OCI-LY1 (cell line): ENCODE measurements around the gene FAM227A.

Source experiments
- H2AFZ ChIP-seq: fragments of 200-600 bp; sonication (generic), shearing (Covaris generic); 2 replicates; pipeline ENCODE4 v1.6.0; 2014; ENCODE audit warnings: antibody characterized with exemption, mild to moderate bottlenecking, low read length
- H3F3A ChIP-seq: fragments of 200-600 bp; sonication (generic), shearing (Covaris generic); 2 replicates; pipeline ENCODE4 v1.6.0; 2014; ENCODE audit warnings: mild to moderate bottlenecking, antibody characterized with exemption, low read length, moderate library complexity; ENCODE audit not compliant: insufficient read depth
- H3K27ac ChIP-seq: fragments of 200-600 bp; sonication (generic); 2 replicates; pipeline ENCODE4 v1.5.1; 2014; ENCODE audit warnings: low read length, mixed run types, mild to moderate bottlenecking, low read depth; ENCODE audit not compliant: poor library complexity, severe bottlenecking
- H3K27me3 ChIP-seq: fragments of 200-600 bp; sonication (generic); 2 replicates; pipeline ENCODE4 v1.6.0; 2014; ENCODE audit warnings: antibody characterized with exemption, mild to moderate bottlenecking, low read length, moderate library complexity; ENCODE audit not compliant: insufficient read depth
- H3K36me3 ChIP-seq: fragments of 200-600 bp; sonication (generic); 2 replicates; pipeline ENCODE4 v1.6.1; 2014; ENCODE audit warnings: mild to moderate bottlenecking, antibody characterized with exemption, low read length, moderate library complexity, mixed read lengths; ENCODE audit not compliant: insufficient read depth
- H3K4me1 ChIP-seq: fragments of 200-600 bp; sonication (generic); 2 replicates; pipeline ENCODE4 v1.5.1; 2014; ENCODE audit warnings: mild to moderate bottlenecking, low read length, moderate library complexity; ENCODE audit not compliant: insufficient read depth, severe bottlenecking
- H3K4me2 ChIP-seq: fragments of 200-600 bp; sonication (generic), shearing (Covaris generic); 2 replicates; pipeline ENCODE4 v1.6.1; 2014; ENCODE audit warnings: low read length
- H3K4me3 ChIP-seq: fragments of 200-600 bp; sonication (generic); 2 replicates; pipeline ENCODE4 v1.5.1; 2014; ENCODE audit warnings: low read length, low read depth, mild to moderate bottlenecking, mixed read lengths; ENCODE audit not compliant: poor library complexity, severe bottlenecking
- H3K79me2 ChIP-seq: fragments of 200-600 bp; shearing (Covaris generic); 2 replicates; pipeline ENCODE4 v1.6.1; 2016; ENCODE audit warnings: mixed run types, low read length, mixed read lengths; ENCODE audit not compliant: insufficient read depth
- H3K9ac ChIP-seq: fragments of 200-600 bp; sonication (generic), shearing (Covaris generic); 2 replicates; pipeline ENCODE4 v1.6.1; 2014; ENCODE audit warnings: mild to moderate bottlenecking, low read length, mixed read lengths
- H3K9me2 ChIP-seq: fragments of 200-600 bp; sonication (generic), shearing (Covaris generic); 2 replicates; pipeline ENCODE4 v1.6.1; 2014; ENCODE audit warnings: low read depth, mild to moderate bottlenecking, low read length, mixed read lengths
- H3K9me3 ChIP-seq: fragments of 200-600 bp; shearing (Covaris generic); 2 replicates; pipeline ENCODE4 v1.6.1; 2014; ENCODE audit warnings: low read length, mixed read lengths
- H4K20me1 ChIP-seq: fragments of 200-600 bp; sonication (generic), shearing (Covaris generic); 2 replicates; pipeline ENCODE4 v1.6.0; 2016; ENCODE audit warnings: mild to moderate bottlenecking, low read length; ENCODE audit not compliant: insufficient read depth
- CTCF ChIP-seq: fragments of 200-600 bp; sonication (generic), shearing (Covaris generic); IDR thresholded peaks from 2 replicates; pipeline ENCODE4 v1.5.1; 2017; ENCODE audit warnings: mild to moderate bottlenecking, antibody characterized with exemption, low read length, moderate library complexity, mixed read lengths
- EZH2 ChIP-seq: fragments of 200-600 bp; sonication (generic), shearing (Covaris generic); IDR thresholded peaks from 2 replicates; pipeline ENCODE4 v1.8.0; 2017; ENCODE audit warnings: borderline replicate concordance, mixed run types, mild to moderate bottlenecking, antibody characterized with exemption, low read length, moderate library complexity, mixed read lengths

Gene FAM227A

GRCh38 chr22:38681582-38682335, 25.6 kb upstream of the FAM227A start, which contains the start of gene TOMM22:
Gene TOMM22 (plus strand): TSS chr22:38681957. CDS start chr22:38681979, 22 bp downstream.
- Histone ChIP-seq H3K9ac (peak within 1 kb of the TSS; percentile 84), H2AFZ (peak within 1 kb of the TSS; percentile 52), H4K20me1 (no peaks in the 10 kb centered on the region), H3F3A (no peaks in the 10 kb centered on the region), H3K9me2 (no peaks in the 10 kb centered on the region), H3K27ac (no peak within 1 kb of the TSS), H3K4me3 (peak within 1 kb of the TSS; percentile 84), H3K9me3 (no peaks in the 10 kb centered on the region), H3K4me2 (peak within 1 kb of the TSS; percentile 99), H3K36me3 (peaks cover 41% of the 10 kb centered on the region), H3K27me3 (no peaks in the 10 kb centered on the region), H3K4me1 (peaks cover 13% of the 10 kb centered on the region), H3K79me2 (peaks cover 8% of the 10 kb centered on the region)
- no peak for TF ChIP-seq EZH2
- TF ChIP-seq CTCF = peak; percentile 87

- Histone ChIP-seq H3K9me3 (no peaks in the 10 kb centered on the region), H3K36me3 (peaks cover 26% of the 10 kb centered on the region), H3K79me2 (no peaks in the 10 kb centered on the region), H2AFZ (no peak overlapping the region), H3K27ac (no peak overlapping the region), H3F3A (no peaks in the 10 kb centered on the region), H3K9ac (no peak overlapping the region), H3K4me3 (no peak overlapping the region), H4K20me1 (no peaks in the 10 kb centered on the region), H3K4me2 (no peak overlapping the region), H3K9me2 (no peaks in the 10 kb centered on the region), H3K4me1 (no peaks in the 10 kb centered on the region), H3K27me3 (no peaks in the 10 kb centered on the region)
- TF ChIP-seq EZH2 (no peak), CTCF (no peak)
Observed at GRCh38 chr22:38675833-38676232, 19.6 kb upstream of the FAM227A start.

- Histone ChIP-seq H3K9ac (no peak overlapping the region), H2AFZ (no peak overlapping the region), H3K4me2 (no peak overlapping the region), H3K9me3 (no peaks in the 10 kb centered on the region), H3K9me2 (no peaks in the 10 kb centered on the region), H3K27me3 (no peaks in the 10 kb centered on the region), H4K20me1 (no peaks in the 10 kb centered on the region), H3K4me1 (no peaks in the 10 kb centered on the region), H3F3A (no peaks in the 10 kb centered on the region), H3K79me2 (no peaks in the 10 kb centered on the region), H3K27ac (no peak overlapping the region), H3K4me3 (no peak overlapping the region), H3K36me3 (peaks cover 28% of the 10 kb centered on the region)
- TF ChIP-seq EZH2 (no peak), CTCF (no peak)
Observed at GRCh38 chr22:38674888-38675287, 18.7 kb upstream of the FAM227A start.
